IPS-20b (cell line): ENCODE measurements around the gene PRSS56.

ENCODE experiments used
- H3K27ac ChIP-seq: one replicate; pipeline ENCODE4 v1.5.1; 2013; ENCODE audit warnings: low read length
- H3K27me3 ChIP-seq: 2 replicates; pipeline ENCODE4 v1.6.1; 2013; ENCODE audit warnings: mild to moderate bottlenecking, low read length, inconsistent platforms; ENCODE audit not compliant: insufficient read depth
- H3K36me3 ChIP-seq: 2 replicates; pipeline ENCODE4 v1.6.1; 2013; ENCODE audit warnings: low read depth, mild to moderate bottlenecking, inconsistent platforms, low read length, moderate library complexity; ENCODE audit not compliant: insufficient read depth
- H3K4me1 ChIP-seq: 2 replicates; pipeline ENCODE4 v1.6.1; 2013; ENCODE audit warnings: mild to moderate bottlenecking, control low read depth, inconsistent platforms, low read length, moderate library complexity; ENCODE audit not compliant: insufficient read depth
- H3K4me3 ChIP-seq: 2 replicates; pipeline ENCODE4 v1.5.1; 2013; ENCODE audit warnings: mild to moderate bottlenecking, low read length, inconsistent platforms
- H3K9ac ChIP-seq: 2 replicates; pipeline ENCODE4 v1.6.1; 2013; ENCODE audit warnings: low read depth, mild to moderate bottlenecking, inconsistent platforms, low read length, moderate library complexity
- H3K9me3 ChIP-seq: 2 replicates; pipeline ENCODE4 v1.6.1; 2013; ENCODE audit warnings: mild to moderate bottlenecking, low read depth, low read length, inconsistent platforms; ENCODE audit not compliant: insufficient read depth

The PRSS56 gene

GRCh38 chr2:232519581-232520438, at the start of gene PRSS56:
Gene PRSS56 (plus strand): TSS chr2:232520388. CDS start chr2:232520599, 211 bp downstream.
- Histone ChIP-seq H3K36me3 (no peaks in the 10 kb centered on the region), H3K27me3 (peaks cover 71% of the 10 kb centered on the region), H3K4me3 (no peak within 1 kb of the TSS), H3K27ac (no peak within 1 kb of the TSS), H3K4me1 (no peaks in the 10 kb centered on the region), H3K9ac (no peak within 1 kb of the TSS), H3K9me3 (no peaks in the 10 kb centered on the region)

- Histone ChIP-seq H3K4me1 (no peaks in the 10 kb centered on the region), H3K27me3 (peaks cover 14% of the 10 kb centered on the region; the same call in 1 of the 2 replicates), H3K36me3 (no peaks in the 10 kb centered on the region), H3K27ac (no peak overlapping the region), H3K4me3 (no peak overlapping the region), H3K9me3 (no peaks in the 10 kb centered on the region), H3K9ac (no peak overlapping the region)
Measured at GRCh38 chr2:232473467-232473890, 46.7 kb upstream of the PRSS56 start.

DNA sequence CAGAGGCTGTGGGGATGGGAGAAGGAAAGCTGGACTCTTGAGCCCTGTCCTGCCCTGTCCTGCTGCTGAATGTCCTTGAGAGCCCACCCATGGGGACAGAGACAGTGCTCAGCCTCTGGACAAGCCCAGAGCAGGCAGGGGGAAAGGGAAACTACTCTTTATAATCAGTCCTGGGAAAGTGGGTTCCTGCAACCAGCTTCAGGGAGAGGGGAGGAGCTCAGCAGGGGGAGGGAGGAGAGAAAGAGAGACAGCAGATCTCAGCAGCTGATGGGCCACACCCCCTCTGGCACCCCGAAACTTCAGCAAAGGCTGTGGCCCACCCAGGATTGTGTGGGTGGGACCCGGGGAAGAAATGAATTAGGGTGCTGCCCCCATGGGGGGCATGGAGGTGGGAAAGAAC, 44.1 kb upstream of the PRSS56 start:
- H3K27me3 ChIP-seq = peaks cover 9% of the 10 kb centered on the region; the same call in 1 of the 2 replicates
- H3K27ac ChIP-seq = no peak overlapping the region
- H3K4me3 ChIP-seq = no peak overlapping the region
- no peaks in the 10 kb centered on the region for H3K36me3 ChIP-seq
- H3K9me3 ChIP-seq = no peaks in the 10 kb centered on the region
- H3K9ac ChIP-seq = no peak overlapping the region
- H3K4me1 ChIP-seq = no peaks in the 10 kb centered on the region

- Histone ChIP-seq H3K27ac (no peak overlapping the region), H3K4me1 (no peaks in the 10 kb centered on the region), H3K36me3 (no peaks in the 10 kb centered on the region), H3K4me3 (no peak overlapping the region), H3K9me3 (no peaks in the 10 kb centered on the region), H3K9ac (no peak overlapping the region), H3K27me3 (peaks cover 10% of the 10 kb centered on the region; the same call in 1 of the 2 replicates)
Measured at GRCh38 chr2:232476791-232477190, 43.4 kb upstream of the PRSS56 start.

DNA sequence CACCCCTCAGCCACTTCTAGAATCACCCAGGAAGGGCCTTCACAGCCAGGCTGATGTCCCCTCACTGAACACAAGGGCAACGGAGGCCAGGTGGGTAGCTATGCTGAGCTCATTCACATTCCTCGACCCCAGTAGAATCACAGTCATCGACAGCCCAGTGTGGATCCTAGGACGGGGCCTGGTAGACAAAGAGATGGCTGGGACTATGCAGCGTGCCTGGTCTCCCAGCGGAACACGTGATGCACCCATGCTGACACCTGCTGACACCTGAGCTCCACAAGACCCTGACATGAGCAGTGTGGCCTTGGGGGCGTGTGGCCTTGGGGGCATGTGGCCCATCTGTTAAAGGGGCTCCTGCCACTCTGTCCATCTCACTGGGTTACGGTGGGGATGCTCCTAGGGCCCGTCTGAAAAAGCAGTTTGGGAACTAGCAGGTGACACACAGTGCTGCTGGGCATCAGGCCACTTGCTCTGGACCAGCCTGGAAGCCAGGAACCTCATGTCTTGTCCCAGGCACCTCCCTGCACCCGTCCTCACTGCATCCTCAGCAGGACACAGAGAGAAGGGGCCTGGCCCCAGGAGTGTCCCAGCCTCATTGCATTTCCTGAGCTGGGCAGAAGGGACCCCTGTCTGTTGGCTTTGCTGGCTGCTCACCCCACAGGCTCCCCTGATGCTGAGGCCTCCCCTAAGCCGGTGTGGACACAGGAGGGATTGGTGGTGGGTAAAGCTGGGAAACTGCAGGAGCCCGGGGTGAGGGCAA, 42.3 kb upstream of the PRSS56 start:
- Histone ChIP-seq H3K9ac (no peak overlapping the region), H3K4me1 (no peaks in the 10 kb centered on the region), H3K36me3 (no peaks in the 10 kb centered on the region), H3K9me3 (no peaks in the 10 kb centered on the region), H3K4me3 (no peak overlapping the region), H3K27ac (no peak overlapping the region), H3K27me3 (peaks cover 10% of the 10 kb centered on the region; the same call in 1 of the 2 replicates)

DNA sequence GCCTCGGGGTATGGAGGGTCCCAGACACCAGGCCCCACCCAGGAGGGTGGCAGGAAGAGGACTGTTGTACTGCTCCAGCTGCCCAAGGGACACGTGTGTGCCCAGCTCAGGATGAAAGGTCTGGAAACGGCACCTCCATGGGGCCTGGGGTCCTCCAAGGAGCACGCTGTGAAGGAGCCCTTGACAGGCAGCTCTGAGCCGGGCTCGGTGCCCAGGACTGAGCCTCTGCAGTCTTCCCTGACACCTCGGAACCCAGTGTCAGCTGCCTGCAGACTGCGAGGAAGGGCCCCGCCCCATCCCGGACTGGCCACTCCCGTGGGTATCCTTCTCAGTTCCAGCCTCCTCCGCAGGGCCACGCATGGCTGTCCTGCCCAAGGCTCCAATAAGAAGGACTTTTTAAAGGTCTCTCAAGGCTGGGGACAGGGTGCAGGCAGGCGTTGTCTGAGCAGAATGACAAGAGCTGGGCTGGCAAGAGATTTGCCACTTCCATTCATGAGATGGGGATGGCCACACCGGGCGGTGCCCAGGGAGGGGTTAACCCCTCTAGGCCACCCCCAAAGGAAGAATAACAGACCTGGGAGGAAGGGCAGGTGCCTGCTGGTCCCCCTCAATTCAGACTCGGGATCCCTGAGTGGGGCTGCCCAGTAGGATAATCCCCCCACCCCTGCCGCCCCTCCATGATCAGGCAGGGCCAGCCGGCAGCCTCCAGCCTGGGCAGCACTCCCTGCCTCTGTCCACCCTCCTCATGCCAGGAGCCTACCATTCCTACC, 41.4 kb upstream of the PRSS56 start:
- Histone ChIP-seq H3K27ac (no peak overlapping the region), H3K4me1 (no peaks in the 10 kb centered on the region), H3K9me3 (no peaks in the 10 kb centered on the region), H3K9ac (no peak overlapping the region), H3K4me3 (no peak overlapping the region), H3K36me3 (no peaks in the 10 kb centered on the region), H3K27me3 (peaks cover 18% of the 10 kb centered on the region)

DNA sequence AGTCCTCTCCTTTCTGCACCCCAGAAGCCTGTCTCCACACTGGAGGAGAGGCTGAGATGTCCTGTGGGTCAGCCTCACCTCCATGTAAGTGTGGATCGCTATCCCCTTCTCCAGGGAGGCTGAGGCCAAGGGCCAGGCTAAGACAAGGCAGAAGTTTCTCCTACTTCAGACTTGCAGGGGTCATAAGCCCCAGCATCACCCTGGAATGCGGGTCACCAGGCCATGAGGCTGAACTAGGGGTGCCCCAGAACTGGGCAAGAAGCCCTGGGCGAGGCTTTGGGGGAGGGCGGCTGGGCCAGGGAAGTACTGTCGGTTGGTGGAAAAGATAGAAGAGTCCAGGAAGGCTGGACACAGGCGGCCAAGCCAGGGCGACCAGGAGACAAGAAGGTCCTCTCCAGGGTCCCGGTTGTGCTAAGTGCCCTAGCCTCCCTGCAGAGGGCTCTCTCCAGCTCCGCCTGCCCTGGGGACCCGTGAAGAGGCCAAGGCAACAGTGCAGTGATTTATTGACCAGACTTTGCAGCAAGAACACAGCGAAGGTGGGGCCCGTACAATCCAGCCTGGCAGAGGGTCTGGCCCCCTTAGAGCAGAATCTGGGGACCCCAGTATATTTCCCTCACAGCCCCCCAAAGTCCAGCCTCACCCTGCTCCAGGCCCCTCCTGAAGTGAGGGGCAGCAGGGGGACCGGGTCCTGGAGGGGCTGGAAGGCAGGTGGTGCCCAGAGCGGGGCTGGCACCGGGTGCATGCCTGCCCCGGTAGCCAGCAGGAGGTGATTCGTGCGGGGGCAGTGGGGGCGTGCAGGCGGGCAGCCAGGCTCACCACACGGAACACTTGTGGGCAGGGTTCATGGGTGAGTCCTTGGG, 40.6 kb upstream of the PRSS56 start:
- H3K27me3 ChIP-seq = peaks cover 26% of the 10 kb centered on the region
- H3K9ac ChIP-seq = no peak overlapping the region
- H3K4me1 ChIP-seq = no peaks in the 10 kb centered on the region
- H3K9me3 ChIP-seq = no peaks in the 10 kb centered on the region
- H3K27ac ChIP-seq = no peak overlapping the region
- H3K36me3 ChIP-seq = no peaks in the 10 kb centered on the region
- no peak overlapping the region for H3K4me3 ChIP-seq

GRCh38 chr2:232480201-232481190, 39.7 kb upstream of the PRSS56 start:
- H3K27ac ChIP-seq = no peak overlapping the region
- no peak overlapping the region for H3K4me3 ChIP-seq
- no peaks in the 10 kb centered on the region for H3K4me1 ChIP-seq
- no peak overlapping the region for H3K9ac ChIP-seq
- no peaks in the 10 kb centered on the region for H3K9me3 ChIP-seq
- H3K36me3 ChIP-seq = no peaks in the 10 kb centered on the region
- H3K27me3 ChIP-seq = peaks cover 35% of the 10 kb centered on the region

- Histone ChIP-seq H3K9me3 (no peaks in the 10 kb centered on the region), H3K27me3 (peaks cover 45% of the 10 kb centered on the region), H3K4me3 (no peak overlapping the region), H3K27ac (no peak overlapping the region), H3K9ac (no peak overlapping the region), H3K36me3 (no peaks in the 10 kb centered on the region), H3K4me1 (no peaks in the 10 kb centered on the region)
Measured at GRCh38 chr2:232481322-232482140, 38.7 kb upstream of the PRSS56 start.
